ENCODE data around the gene LRRC3C.

DNA sequence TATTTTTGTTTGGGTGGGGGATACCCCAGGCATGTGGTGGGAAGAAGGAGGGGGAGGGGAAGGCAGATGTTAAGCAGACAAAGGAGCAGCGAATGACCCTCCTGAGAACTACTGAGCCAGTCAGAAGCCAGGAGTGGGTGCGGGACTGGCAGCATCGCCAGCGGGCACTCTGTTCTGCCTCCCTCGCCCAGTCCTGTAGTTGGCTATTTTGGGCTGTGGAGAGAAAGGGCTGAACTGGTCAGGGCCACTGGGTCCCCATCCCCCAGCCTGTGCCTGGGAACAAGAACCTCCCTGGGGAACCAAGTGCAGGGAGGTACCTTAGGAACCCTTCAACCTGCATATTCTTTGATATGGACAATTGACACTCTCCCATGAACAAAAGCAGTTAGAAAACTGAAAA lies 6.4 kb downstream of the LRRC3C start:
- TF ChIP-seq, protein P1, sequence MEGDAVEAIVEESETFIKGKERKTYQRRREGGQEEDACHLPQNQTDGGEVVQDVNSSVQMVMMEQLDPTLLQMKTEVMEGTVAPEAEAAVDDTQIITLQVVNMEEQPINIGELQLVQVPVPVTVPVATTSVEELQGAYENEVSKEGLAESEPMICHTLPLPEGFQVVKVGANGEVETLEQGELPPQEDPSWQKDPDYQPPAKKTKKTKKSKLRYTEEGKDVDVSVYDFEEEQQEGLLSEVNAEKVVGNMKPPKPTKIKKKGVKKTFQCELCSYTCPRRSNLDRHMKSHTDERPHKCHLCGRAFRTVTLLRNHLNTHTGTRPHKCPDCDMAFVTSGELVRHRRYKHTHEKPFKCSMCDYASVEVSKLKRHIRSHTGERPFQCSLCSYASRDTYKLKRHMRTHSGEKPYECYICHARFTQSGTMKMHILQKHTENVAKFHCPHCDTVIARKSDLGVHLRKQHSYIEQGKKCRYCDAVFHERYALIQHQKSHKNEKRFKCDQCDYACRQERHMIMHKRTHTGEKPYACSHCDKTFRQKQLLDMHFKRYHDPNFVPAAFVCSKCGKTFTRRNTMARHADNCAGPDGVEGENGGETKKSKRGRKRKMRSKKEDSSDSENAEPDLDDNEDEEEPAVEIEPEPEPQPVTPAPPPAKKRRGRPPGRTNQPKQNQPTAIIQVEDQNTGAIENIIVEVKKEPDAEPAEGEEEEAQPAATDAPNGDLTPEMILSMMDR (IDR thresholded peaks at IDR 0.05; ENCODE audit: low read depth, low read length, missing input control) = no peak
- TF ChIP-seq YY1 (IDR thresholded peaks at IDR 0.05) = no peak

All from liver (tissue), 2 donors.